K562 (cell line): ENCODE data around the gene CELSR1.

Source experiments
- CBX5 ChIP-seq: IDR thresholded peaks from 2 replicates; pipeline ENCODE4 v1.6.1; 2014; ENCODE audit warnings: low read depth, borderline replicate concordance
- NFATC3 ChIP-seq: fragments of 450-650 bp; IDR thresholded peaks from 2 replicates; pipeline ENCODE4 v1.6.1; 2017; ENCODE audit warnings: mild to moderate bottlenecking
- RAD51 ChIP-seq: fragments of 450-650 bp; IDR thresholded peaks from 2 replicates; pipeline ENCODE4 v1.7.1; 2016; ENCODE audit warnings: low read depth, mild to moderate bottlenecking, borderline replicate concordance

GRCh38 chr22:46444390-46444854 lies 93.0 kb downstream of the CELSR1 start:
- TF ChIP-seq NFATC3 (no peak), CBX5 (no peak), RAD51 (no peak)
